OCI-LY1 (cell line): ENCODE results near the gene CD96.

Experiments used
- H2AFZ ChIP-seq: fragments of 200-600 bp; sonication (generic), shearing (Covaris generic); 2 replicates; pipeline ENCODE4 v1.6.0; 2014; ENCODE audit warnings: antibody characterized with exemption, mild to moderate bottlenecking, low read length
- H3F3A ChIP-seq: fragments of 200-600 bp; sonication (generic), shearing (Covaris generic); 2 replicates; pipeline ENCODE4 v1.6.0; 2014; ENCODE audit warnings: mild to moderate bottlenecking, antibody characterized with exemption, low read length, moderate library complexity; ENCODE audit not compliant: insufficient read depth
- H3K27ac ChIP-seq: fragments of 200-600 bp; sonication (generic); 2 replicates; pipeline ENCODE4 v1.5.1; 2014; ENCODE audit warnings: low read length, mixed run types, mild to moderate bottlenecking, low read depth; ENCODE audit not compliant: poor library complexity, severe bottlenecking
- H3K27me3 ChIP-seq: fragments of 200-600 bp; sonication (generic); 2 replicates; pipeline ENCODE4 v1.6.0; 2014; ENCODE audit warnings: antibody characterized with exemption, mild to moderate bottlenecking, low read length, moderate library complexity; ENCODE audit not compliant: insufficient read depth
- H3K36me3 ChIP-seq: fragments of 200-600 bp; sonication (generic); 2 replicates; pipeline ENCODE4 v1.6.1; 2014; ENCODE audit warnings: mild to moderate bottlenecking, antibody characterized with exemption, low read length, moderate library complexity, mixed read lengths; ENCODE audit not compliant: insufficient read depth
- H3K4me1 ChIP-seq: fragments of 200-600 bp; sonication (generic); 2 replicates; pipeline ENCODE4 v1.5.1; 2014; ENCODE audit warnings: mild to moderate bottlenecking, low read length, moderate library complexity; ENCODE audit not compliant: insufficient read depth, severe bottlenecking
- H3K4me2 ChIP-seq: fragments of 200-600 bp; sonication (generic), shearing (Covaris generic); 2 replicates; pipeline ENCODE4 v1.6.1; 2014; ENCODE audit warnings: low read length
- H3K4me3 ChIP-seq: fragments of 200-600 bp; sonication (generic); 2 replicates; pipeline ENCODE4 v1.5.1; 2014; ENCODE audit warnings: low read length, low read depth, mild to moderate bottlenecking, mixed read lengths; ENCODE audit not compliant: poor library complexity, severe bottlenecking
- H3K79me2 ChIP-seq: fragments of 200-600 bp; shearing (Covaris generic); 2 replicates; pipeline ENCODE4 v1.6.1; 2016; ENCODE audit warnings: mixed run types, low read length, mixed read lengths; ENCODE audit not compliant: insufficient read depth
- H3K9ac ChIP-seq: fragments of 200-600 bp; sonication (generic), shearing (Covaris generic); 2 replicates; pipeline ENCODE4 v1.6.1; 2014; ENCODE audit warnings: mild to moderate bottlenecking, low read length, mixed read lengths
- H3K9me2 ChIP-seq: fragments of 200-600 bp; sonication (generic), shearing (Covaris generic); 2 replicates; pipeline ENCODE4 v1.6.1; 2014; ENCODE audit warnings: low read depth, mild to moderate bottlenecking, low read length, mixed read lengths
- H3K9me3 ChIP-seq: fragments of 200-600 bp; shearing (Covaris generic); 2 replicates; pipeline ENCODE4 v1.6.1; 2014; ENCODE audit warnings: low read length, mixed read lengths
- H4K20me1 ChIP-seq: fragments of 200-600 bp; sonication (generic), shearing (Covaris generic); 2 replicates; pipeline ENCODE4 v1.6.0; 2016; ENCODE audit warnings: mild to moderate bottlenecking, low read length; ENCODE audit not compliant: insufficient read depth
- CTCF ChIP-seq: fragments of 200-600 bp; sonication (generic), shearing (Covaris generic); IDR thresholded peaks from 2 replicates; pipeline ENCODE4 v1.5.1; 2017; ENCODE audit warnings: mild to moderate bottlenecking, antibody characterized with exemption, low read length, moderate library complexity, mixed read lengths
- EZH2 ChIP-seq: fragments of 200-600 bp; sonication (generic), shearing (Covaris generic); IDR thresholded peaks from 2 replicates; pipeline ENCODE4 v1.8.0; 2017; ENCODE audit warnings: borderline replicate concordance, mixed run types, mild to moderate bottlenecking, antibody characterized with exemption, low read length, moderate library complexity, mixed read lengths

Gene CD96

GRCh38 chr3:111598139-111598538 lies 56.1 kb downstream of the CD96 start:
- no peak overlapping the region for H3K9ac ChIP-seq
- TF ChIP-seq CTCF (no peak), EZH2 (no peak)
- H3K27me3 ChIP-seq = no peaks in the 10 kb centered on the region
- H3K4me3 ChIP-seq = no peak overlapping the region
- H2AFZ ChIP-seq = no peak overlapping the region
- no peak overlapping the region for H3K27ac ChIP-seq
- H3K9me2 ChIP-seq = no peaks in the 10 kb centered on the region
- H3F3A ChIP-seq = no peaks in the 10 kb centered on the region
- H3K4me2 ChIP-seq = no peak overlapping the region
- no peaks in the 10 kb centered on the region for H3K9me3 ChIP-seq
- no peaks in the 10 kb centered on the region for H3K36me3 ChIP-seq
- peaks cover 23% of the 10 kb centered on the region for H3K4me1 ChIP-seq
- H3K79me2 ChIP-seq = no peaks in the 10 kb centered on the region
- no peaks in the 10 kb centered on the region for H4K20me1 ChIP-seq

- TF ChIP-seq CTCF (no peak), EZH2 (no peak)
- no peak overlapping the region for H3K27ac ChIP-seq
- H3K79me2 ChIP-seq = no peaks in the 10 kb centered on the region
- no peaks in the 10 kb centered on the region for H3K36me3 ChIP-seq
- no peaks in the 10 kb centered on the region for H3K27me3 ChIP-seq
- H3K9ac ChIP-seq = no peak overlapping the region
- no peaks in the 10 kb centered on the region for H3F3A ChIP-seq
- H3K4me1 ChIP-seq = peaks cover 23% of the 10 kb centered on the region
- no peak overlapping the region for H3K4me2 ChIP-seq
- no peaks in the 10 kb centered on the region for H4K20me1 ChIP-seq
- H3K4me3 ChIP-seq = no peak overlapping the region
- H3K9me2 ChIP-seq = no peaks in the 10 kb centered on the region
- no peaks in the 10 kb centered on the region for H3K9me3 ChIP-seq
- H2AFZ ChIP-seq = no peak overlapping the region
These were observed 56.6 kb downstream of the CD96 start for GRCh38 chr3:111598552-111598951.

GRCh38 chr3:111601810-111602209 lies 59.8 kb downstream of the CD96 start:
- Histone ChIP-seq H4K20me1 (no peaks in the 10 kb centered on the region), H3K9me3 (no peaks in the 10 kb centered on the region)

More at GRCh38 chr3:111601810-111602209, 59.8 kb downstream of the CD96 start:
- no peak overlapping the region for H3K27ac ChIP-seq
- H3K79me2 ChIP-seq = no peaks in the 10 kb centered on the region
- H3F3A ChIP-seq = no peaks in the 10 kb centered on the region
- H3K4me1 ChIP-seq = peaks cover 6% of the 10 kb centered on the region
- H3K9me2 ChIP-seq = no peaks in the 10 kb centered on the region
- no peak overlapping the region for H3K4me3 ChIP-seq
- TF ChIP-seq EZH2 (no peak), CTCF (no peak)
- no peak overlapping the region for H3K9ac ChIP-seq
- no peaks in the 10 kb centered on the region for H3K27me3 ChIP-seq
- no peak overlapping the region for H3K4me2 ChIP-seq
- no peak overlapping the region for H2AFZ ChIP-seq
- no peaks in the 10 kb centered on the region for H3K36me3 ChIP-seq
